Omental fat pad (tissue), 4 donors: ENCODE data around the gene ANKMY1. TPM values are rescaled to one million over a fixed set of nuclear protein-coding genes. Genes with fewer than 3 reads are reported as not detected.

ENCODE experiments used
- ATAC-seq: fragments of 150-250 bp; one replicate; pipeline ENCODE4 v1.9.1; 2016; ENCODE audit warnings: mild to moderate bottlenecking, moderate library complexity; ENCODE audit not compliant: low FRiP score
- DNase-seq: peaks from one replicate; pipeline ENCODE4 v3.0.0-alpha.2; 2019; ENCODE audit warnings: low spot score
- CTCF ChIP-seq, 3 donors: fragments of 450-650 bp; IDR thresholded peaks; one replicate each; pipeline ENCODE4 v1.5.1; 2016 to 2017; ENCODE audit warnings: antibody characterized with exemption in 3 of 3, mild to moderate bottlenecking in 3 of 3, moderate library complexity in 2 of 3
- total RNA-seq, 4 donors: library from RNA; depleted of rRNA; stranded (reverse); fragments of >200 nt; gene quantifications; one replicate each; pipeline ENCODE4 v1.1.0, GENCODE V29; 2016

Gene ANKMY1
- total RNA-seq, 4 donors from 2014 or later = 8.3 to 23.2 (median 16.7) TPM

DNA sequence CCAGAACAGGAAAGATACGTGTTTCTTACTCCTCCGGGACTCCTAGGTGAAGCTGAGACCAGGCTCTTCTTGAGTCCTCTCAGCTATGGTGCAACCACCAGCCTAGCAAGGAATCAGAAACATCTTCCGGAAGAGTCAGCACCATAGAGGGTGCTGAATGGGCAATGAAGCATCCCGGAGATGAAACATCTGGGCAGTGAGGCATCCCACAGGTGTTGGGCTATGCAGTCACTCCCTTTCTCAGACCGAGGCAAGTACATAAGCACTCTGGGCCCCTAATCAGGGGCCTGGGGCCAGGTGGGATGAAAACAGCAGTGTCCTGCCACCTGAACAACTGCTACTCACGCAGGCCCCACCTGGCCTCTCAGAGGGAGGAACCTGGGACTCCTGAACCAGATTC is 27.3 kb upstream of the ANKMY1 start:
- ATAC-seq = no peak

GRCh38 chr2:240584486-240585031 is 26.8 kb upstream of the ANKMY1 start:
- no peak for TF ChIP-seq CTCF (IDR thresholded peaks at IDR 0.05)
- no peak for DNase-seq
- ATAC-seq = no peak

More for the DNA sequence above, 27.3 kb upstream of the ANKMY1 start:
- DNase-seq = no peak
- no peak for TF ChIP-seq CTCF (IDR thresholded peaks at IDR 0.05)

DNA sequence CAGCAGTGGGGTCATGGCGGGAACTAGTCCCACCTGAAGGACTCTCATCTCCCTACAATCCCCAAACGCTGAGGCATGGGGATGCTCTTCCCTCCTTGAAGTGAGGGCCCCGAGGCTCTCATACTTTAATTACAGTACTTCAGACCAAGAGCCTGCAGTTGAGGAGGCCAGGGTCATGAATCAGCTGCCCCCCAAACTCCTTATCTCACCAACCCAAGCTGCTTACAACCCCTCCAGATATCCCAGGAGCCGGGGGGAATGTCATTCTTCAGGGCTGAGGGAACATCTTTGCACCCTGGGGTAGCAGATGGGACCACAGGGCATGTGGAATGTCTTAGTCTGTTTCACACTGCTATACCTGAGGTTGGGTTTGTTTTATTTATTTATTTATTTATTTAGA is 26.0 kb upstream of the ANKMY1 start:
- TF ChIP-seq CTCF (IDR thresholded peaks at IDR 0.05) = no peak
- ATAC-seq (no peak), DNase-seq (no peak)

- no peak for TF ChIP-seq CTCF (IDR thresholded peaks at IDR 0.05)
- no peak for DNase-seq
- ATAC-seq = no peak
These were observed 25.0 kb upstream of the ANKMY1 start for GRCh38 chr2:240582781-240583180.

GRCh38 chr2:240581811-240582210 is 24.0 kb upstream of the ANKMY1 start:
- DNase-seq = no peak
- TF ChIP-seq CTCF (IDR thresholded peaks at IDR 0.05) = no peak
- ATAC-seq = no peak

DNA sequence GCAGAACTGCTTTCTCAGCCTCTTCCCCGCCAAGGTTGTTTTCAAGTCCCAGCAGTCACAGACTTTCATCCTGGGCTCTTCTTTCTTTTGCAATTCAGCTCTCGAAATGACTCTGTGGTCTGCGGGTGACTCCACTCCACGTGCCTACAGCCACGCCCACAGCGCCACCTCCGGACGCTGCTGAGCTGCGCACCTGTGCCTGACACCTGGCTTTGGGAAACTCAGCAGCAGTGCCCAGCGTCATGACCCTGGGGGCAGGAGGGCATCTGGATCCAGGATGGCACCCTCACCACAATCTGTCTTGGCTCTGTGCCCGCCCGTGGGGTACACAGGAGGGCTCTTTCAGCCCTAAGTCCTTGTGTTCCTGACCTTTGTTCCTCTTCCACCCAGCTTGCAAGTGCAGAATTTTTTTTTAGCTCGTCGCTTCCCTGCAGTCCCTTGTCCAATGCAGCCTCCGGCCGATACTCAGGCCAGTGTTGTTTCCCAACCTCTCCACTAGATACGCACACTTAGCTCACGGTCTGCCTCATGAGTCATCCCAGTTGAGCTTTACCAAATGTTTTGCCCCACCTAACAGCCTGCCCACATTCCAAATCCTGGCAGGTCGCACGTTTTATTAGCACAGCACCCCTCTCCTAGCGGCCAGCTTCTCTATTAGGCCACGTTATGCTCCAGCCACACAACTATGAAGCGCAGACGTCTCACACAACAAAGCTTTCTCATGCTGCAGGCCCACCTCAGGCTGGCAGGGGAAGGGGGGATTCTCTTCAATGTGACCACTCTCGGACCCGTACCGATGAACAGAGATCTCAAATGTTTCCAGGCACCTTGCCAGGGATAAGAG is 22.2 kb upstream of the ANKMY1 start:
- peak; percentile 32 for DNase-seq

More for the DNA sequence above, 22.2 kb upstream of the ANKMY1 start:
- peak; percentile 94 for ATAC-seq
- TF ChIP-seq CTCF (IDR thresholded peaks at IDR 0.05) = no peak
